ENCODE measurements around the gene ELOVL2.

GRCh38 chr6:11025921-11026635, 18.0 kb downstream of the ELOVL2 start:
- no peak for TF ChIP-seq CTCF (IDR thresholded peaks at IDR 0.05 in 2 of 3, conservative IDR thresholded peaks at IDR 0.05 in 1 of 3; ENCODE audit: control insufficient read depth in 2 of 3, extremely low read depth in 1 of 3, insufficient read depth in 1 of 3, low read depth in 3 of 3, low read length in 3 of 3)
- no peak for TF ChIP-seq POLR2A (IDR thresholded peaks at IDR 0.05; ENCODE audit: low read depth, low read length)
- TF ChIP-seq SMC3 (IDR thresholded peaks at IDR 0.05; ENCODE audit: borderline replicate concordance, low read length), result no peak
- TF ChIP-seq TAF1 (IDR thresholded peaks at IDR 0.05; ENCODE audit: borderline replicate concordance, low read depth, low read length), result no peak
- no peak for TF ChIP-seq POLR2AphosphoS2 (IDR thresholded peaks at IDR 0.05; ENCODE audit: low read depth, low read length)
- no peak for TF ChIP-seq ZNF217 (IDR thresholded peaks at IDR 0.05)
- no peak for TF ChIP-seq ZNF592 (IDR thresholded peaks at IDR 0.05)
- TF ChIP-seq ATF7 (IDR thresholded peaks at IDR 0.05; ENCODE audit: low read depth), result no peak
- TF ChIP-seq POLR2AphosphoS5 (IDR thresholded peaks at IDR 0.05; ENCODE audit: low read length), result no peak
- TF ChIP-seq FOS (IDR thresholded peaks at IDR 0.05; ENCODE audit: borderline replicate concordance, extremely low read depth, insufficient read length), result no peak
- no peak for TF ChIP-seq RAD21 (IDR thresholded peaks at IDR 0.05; ENCODE audit: insufficient read depth, low read depth, low read length)
- no peak for TF ChIP-seq EP300 (IDR thresholded peaks at IDR 0.05; ENCODE audit: borderline replicate concordance in 1 of 2, control insufficient read depth in 1 of 2, low read depth in 2 of 2, low read length in 2 of 2)

Measured in GM12878 (cell line).